Panc1 (cell line): ENCODE data around the gene CDKAL1.
"Not testable (repeated sequence)": the region's sequence is repeated elsewhere in the genome, so short reads cannot be mapped to it uniquely, and the experiment has no call there.

ENCODE experiments used
- POLR2AphosphoS5 ChIP-seq: IDR thresholded peaks from 2 replicates; pipeline ENCODE4 v1.6.1; 2012; ENCODE audit warnings: mild to moderate bottlenecking, low read depth, low read length, moderate library complexity
- SIN3A ChIP-seq: IDR thresholded peaks from 2 replicates; pipeline ENCODE4 v1.6.1; 2012; ENCODE audit warnings: low read depth, mild to moderate bottlenecking, low read length, moderate library complexity, borderline replicate concordance; ENCODE audit not compliant: insufficient read depth
- TCF7L2 ChIP-seq: IDR thresholded peaks from 2 replicates; pipeline ENCODE4 v1.6.1; 2011; ENCODE audit warnings: mild to moderate bottlenecking, low read depth, low read length, inconsistent platforms
- TF ChIP-seq, protein P1 (sequence below): fragments of 450-650 bp; IDR thresholded peaks from 2 replicates; pipeline ENCODE4 v1.5.1; 2017; ENCODE audit warnings: mild to moderate bottlenecking
- TF ChIP-seq, protein P2 (sequence below), 2 experiments: IDR thresholded peaks; 2 replicates each; pipeline ENCODE4 v1.6.1; 2011 to 2012; ENCODE audit warnings: low read depth in 2 of 2, control low read depth in 1 of 2, low read length in 1 of 2, mild to moderate bottlenecking in 1 of 2, moderate library complexity in 1 of 2; ENCODE audit not compliant: insufficient read depth in 1 of 2

DNA sequence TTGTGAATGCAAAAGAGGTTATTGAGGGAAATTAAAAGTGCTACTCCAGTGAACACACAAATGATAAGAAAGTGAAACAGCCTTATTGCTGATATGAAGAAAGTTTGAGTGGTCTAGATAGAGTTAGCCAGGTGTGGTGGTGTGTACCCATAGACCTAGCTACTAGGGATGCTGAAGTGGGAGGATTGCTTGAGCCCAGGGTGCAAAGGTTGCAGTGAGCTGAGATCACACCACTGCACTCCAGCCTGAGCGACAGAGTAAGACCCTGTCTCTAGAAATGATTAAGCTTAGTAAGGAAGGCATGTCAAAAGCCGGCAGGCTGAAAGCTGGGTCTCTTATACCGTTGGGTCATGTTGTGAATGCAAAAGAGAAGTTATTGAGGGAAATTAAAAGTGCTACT lies 389.8 kb downstream of the CDKAL1 start:
- TF ChIP-seq, protein P1, sequence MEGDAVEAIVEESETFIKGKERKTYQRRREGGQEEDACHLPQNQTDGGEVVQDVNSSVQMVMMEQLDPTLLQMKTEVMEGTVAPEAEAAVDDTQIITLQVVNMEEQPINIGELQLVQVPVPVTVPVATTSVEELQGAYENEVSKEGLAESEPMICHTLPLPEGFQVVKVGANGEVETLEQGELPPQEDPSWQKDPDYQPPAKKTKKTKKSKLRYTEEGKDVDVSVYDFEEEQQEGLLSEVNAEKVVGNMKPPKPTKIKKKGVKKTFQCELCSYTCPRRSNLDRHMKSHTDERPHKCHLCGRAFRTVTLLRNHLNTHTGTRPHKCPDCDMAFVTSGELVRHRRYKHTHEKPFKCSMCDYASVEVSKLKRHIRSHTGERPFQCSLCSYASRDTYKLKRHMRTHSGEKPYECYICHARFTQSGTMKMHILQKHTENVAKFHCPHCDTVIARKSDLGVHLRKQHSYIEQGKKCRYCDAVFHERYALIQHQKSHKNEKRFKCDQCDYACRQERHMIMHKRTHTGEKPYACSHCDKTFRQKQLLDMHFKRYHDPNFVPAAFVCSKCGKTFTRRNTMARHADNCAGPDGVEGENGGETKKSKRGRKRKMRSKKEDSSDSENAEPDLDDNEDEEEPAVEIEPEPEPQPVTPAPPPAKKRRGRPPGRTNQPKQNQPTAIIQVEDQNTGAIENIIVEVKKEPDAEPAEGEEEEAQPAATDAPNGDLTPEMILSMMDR: not testable (repeated sequence)
- TF ChIP-seq, protein P2, sequence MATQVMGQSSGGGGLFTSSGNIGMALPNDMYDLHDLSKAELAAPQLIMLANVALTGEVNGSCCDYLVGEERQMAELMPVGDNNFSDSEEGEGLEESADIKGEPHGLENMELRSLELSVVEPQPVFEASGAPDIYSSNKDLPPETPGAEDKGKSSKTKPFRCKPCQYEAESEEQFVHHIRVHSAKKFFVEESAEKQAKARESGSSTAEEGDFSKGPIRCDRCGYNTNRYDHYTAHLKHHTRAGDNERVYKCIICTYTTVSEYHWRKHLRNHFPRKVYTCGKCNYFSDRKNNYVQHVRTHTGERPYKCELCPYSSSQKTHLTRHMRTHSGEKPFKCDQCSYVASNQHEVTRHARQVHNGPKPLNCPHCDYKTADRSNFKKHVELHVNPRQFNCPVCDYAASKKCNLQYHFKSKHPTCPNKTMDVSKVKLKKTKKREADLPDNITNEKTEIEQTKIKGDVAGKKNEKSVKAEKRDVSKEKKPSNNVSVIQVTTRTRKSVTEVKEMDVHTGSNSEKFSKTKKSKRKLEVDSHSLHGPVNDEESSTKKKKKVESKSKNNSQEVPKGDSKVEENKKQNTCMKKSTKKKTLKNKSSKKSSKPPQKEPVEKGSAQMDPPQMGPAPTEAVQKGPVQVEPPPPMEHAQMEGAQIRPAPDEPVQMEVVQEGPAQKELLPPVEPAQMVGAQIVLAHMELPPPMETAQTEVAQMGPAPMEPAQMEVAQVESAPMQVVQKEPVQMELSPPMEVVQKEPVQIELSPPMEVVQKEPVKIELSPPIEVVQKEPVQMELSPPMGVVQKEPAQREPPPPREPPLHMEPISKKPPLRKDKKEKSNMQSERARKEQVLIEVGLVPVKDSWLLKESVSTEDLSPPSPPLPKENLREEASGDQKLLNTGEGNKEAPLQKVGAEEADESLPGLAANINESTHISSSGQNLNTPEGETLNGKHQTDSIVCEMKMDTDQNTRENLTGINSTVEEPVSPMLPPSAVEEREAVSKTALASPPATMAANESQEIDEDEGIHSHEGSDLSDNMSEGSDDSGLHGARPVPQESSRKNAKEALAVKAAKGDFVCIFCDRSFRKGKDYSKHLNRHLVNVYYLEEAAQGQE (IDR thresholded peaks at IDR 0.05; ENCODE audit: insufficient read depth in 1 of 2, low read depth in 2 of 2, low read length in 1 of 2): not testable (repeated sequence)
- not testable (repeated sequence) for TF ChIP-seq POLR2AphosphoS5, TCF7L2, SIN3A
